A172 (cell line): Measurements from ENCODE around the gene IPO13. TPM values are rescaled to one million over a fixed set of nuclear protein-coding genes. Genes with fewer than 3 reads are reported as not detected.
A peak's percentile ranks its signal among the peaks of the same experiment; 100 is the strongest.

Experiments
- DNase-seq: peaks from one replicate; pipeline ENCODE4 v3.0.0-alpha.2; 2015; ENCODE audit warnings: low spot score
- total RNA-seq: library from RNA; depleted of rRNA; stranded (reverse); fragments of >200 nt; shearing (Covaris generic); gene quantifications from 2 replicates; pipeline ENCODE4 v1.2.3, GENCODE V29; 2014

Gene IPO13
- total RNA-seq, 1 experiment from 2014 or later: 25.2 TPM

DNA sequence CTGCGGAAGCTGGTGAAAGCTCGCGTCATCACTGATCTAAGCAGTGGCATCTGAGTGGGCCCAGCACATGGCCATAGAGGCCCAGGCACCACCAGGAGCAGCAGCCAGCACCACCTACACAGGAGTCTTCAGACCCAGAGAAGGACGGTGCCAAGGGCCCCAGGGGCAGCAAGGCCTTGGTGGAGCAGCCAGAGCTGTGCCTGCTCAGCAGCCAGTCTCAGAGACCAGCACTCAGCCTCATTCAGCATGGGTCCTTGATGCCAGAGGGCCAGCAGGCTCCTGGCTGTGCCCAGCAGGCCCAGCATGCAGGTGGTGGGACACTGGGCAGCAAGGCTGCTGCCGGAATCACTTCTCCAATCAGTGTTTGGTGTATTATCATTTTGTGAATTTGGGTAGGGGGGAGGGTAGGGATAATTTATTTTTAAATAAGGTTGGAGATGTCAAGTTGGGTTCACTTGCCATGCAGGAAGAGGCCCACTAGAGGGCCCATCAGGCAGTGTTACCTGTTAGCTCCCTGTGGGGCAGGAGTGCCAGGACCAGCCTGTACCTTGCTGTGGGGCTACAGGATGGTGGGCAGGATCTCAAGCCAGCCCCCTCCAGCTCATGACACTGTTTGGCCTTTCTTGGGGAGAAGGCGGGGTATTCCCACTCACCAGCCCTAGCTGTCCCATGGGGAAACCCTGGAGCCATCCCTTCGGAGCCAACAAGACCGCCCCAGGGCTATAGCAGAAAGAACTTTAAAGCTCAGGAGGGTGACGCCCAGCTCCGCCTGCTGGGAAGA lies 16.4 kb upstream of the IPO13 start:
- no peak for DNase-seq

DNA sequence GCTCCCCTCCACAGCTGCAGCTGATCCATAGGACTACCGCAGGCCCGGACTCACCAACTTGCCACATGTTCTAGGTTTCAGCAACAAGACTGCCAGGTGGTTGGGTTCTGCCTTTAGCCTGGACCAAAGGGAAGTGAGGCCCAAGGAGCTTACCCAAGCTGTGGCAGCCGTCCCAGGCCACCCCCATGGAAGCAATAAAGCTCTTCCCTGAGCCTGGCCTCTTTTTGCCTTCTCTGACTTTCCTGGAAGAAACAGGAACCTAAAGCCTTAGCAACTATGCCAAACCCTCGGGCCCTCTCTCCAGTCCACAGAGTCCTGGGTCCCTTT lies 15.8 kb upstream of the IPO13 start:
- no peak for DNase-seq

DNA sequence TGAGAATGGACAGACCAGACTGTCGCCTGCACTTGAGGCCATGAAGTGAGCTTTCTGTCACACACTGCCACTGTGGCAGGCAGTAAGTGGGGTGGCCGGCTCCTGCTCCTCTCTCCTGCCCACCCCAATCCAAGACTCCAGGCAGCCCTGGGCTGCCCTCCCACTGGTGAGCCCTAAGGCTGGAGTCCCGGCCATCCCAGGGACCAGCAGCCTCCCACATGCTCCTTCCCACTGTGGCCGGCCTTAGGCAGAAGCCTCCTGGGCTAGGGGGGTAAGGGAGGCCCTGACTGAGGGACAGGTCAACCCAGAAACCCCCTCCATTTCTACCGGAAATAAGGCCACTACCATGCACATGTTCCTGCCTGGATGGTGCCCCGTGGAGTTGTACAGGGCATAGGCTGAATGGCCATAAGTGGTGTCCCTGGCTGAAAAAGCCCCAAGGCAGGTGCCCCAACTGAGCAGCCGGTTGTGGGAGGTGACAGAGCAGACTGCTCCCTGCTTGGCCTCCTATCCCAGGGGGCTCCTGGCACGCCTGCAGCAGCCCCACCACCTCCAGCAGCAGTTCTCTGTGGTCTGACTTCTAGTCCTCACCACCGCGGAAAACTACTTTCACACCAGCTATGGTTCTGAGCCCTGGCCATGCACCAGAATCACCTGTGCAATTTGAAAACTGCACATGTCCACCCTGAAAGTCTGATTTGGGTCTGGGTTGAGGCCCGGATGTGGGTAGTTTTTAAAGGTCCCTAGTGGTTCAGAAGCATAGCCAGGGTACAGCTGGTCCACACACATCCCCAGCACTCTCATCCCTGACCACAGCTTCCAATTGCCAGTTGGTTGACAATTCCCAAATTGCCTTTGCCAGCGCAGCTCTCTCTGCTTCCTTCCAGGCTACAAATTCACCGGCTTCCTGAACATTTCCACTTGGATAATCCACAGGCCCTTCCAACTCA lies 14.8 kb upstream of the IPO13 start:
- no peak for DNase-seq

DNA sequence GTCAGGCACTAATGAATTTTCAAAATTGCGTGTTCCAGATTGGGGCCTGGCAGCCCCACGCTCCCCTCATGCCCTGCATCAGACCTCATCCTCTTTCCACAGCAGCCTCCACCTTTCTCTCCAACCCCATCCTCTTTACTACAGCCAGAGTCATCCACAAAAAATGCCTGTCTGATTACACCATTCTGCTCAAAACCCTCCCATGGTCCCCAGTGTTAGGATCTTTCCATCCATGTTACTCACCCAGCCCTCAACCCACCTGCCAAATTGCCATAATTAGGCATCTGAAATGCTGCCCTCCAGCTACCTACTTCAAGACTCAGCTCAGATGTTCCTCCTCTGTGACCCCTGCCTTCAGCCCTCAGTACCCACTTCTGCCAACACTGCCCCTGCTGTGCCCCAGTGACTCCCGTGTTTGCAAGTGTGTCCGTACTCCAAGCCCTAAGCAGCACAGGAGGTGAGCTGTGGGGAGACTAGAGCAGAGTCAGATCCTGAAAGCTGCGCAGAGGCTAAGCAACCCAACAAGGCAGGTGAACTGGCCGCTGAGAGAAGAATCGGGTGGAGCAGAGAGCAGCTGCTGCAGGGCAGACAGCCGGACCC lies 13.9 kb upstream of the IPO13 start:
- peak; percentile 38 for DNase-seq

DNA sequence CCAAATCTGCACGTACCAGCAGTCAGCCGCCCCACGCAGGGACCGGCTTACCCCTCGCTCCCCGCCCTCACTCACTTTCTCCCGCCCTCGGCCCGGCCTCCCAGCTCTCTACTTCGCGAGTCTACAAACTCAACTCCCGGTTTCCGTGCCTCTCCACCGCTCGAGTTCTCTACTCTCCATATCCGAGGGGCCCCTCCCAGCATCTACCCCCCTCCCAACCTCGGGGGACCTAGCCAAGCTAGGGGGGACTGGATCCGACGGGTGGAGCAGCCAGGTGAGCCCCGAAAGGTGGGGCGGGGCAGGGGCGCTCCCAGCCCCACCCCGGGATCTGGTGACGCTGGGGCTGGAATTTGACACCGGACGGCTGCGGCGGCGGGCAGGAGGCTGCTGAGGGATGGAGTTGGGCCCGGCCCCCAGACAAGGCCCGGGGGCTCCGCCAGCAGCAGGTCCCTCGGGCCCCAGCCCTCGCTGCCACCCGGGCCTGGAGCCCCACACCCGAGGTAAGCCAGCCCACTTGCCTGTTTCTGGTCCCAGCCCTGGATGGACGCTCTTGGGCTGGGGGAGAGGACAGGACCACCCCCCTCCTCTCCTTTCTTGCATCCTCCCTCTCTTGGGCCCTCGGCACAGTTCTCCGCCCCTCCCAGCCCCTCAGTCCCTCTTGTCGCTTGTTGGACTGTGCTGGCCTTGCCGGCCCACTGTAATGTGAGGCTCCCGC lies 13.2 kb upstream of the IPO13 start, which contains the start of gene ARTN:
Gene ARTN, plus strand, starts transcription at position 416 of the 715 bp plus-strand sequence. CDS start 1,856 bp downstream, outside the sequence.
- DNase-seq: no peak

DNA sequence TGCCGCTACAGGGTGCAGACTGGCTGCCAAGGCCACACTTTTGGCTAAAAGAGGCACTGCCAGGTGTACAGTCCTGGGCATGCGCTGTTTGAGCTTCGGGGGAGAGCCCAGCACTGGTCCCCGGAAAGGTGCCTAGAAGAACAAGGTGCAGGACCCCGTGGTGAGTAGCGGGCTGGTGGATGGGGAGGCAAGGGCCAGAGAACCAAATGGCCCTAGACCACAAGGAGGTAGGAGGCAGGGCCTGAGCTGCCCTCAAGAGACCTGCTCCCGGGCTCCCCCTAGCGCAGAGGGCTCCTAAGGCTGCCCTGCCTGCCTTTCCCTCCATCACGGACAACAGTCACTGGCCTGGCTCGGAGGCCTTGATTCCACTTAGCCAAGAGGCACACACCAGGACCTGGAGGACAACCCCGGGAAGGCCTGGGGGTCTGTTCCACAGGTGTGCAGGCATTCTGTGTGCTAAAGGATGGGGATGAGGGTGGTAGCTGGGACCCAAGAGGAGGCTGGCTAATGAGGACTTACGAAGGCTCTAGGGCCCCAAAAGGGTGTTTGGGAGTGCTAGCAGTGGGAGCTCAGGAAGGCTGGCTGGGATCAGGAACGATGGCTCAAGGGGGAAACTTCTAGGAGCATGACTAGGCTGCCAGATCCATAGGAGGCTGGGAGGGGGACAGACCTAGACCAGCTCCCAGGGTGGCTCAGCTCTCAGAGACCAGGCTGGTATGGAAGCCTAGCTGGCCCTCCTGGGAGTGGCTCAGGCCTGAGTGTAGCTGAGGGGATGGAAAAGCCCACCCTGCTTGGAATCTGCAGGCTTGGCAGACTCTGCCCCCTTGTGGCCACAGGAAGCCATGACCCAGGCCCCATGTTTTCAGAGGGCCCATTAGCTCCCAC lies 12.4 kb upstream of the IPO13 start:
- DNase-seq: peak; percentile 44

DNA sequence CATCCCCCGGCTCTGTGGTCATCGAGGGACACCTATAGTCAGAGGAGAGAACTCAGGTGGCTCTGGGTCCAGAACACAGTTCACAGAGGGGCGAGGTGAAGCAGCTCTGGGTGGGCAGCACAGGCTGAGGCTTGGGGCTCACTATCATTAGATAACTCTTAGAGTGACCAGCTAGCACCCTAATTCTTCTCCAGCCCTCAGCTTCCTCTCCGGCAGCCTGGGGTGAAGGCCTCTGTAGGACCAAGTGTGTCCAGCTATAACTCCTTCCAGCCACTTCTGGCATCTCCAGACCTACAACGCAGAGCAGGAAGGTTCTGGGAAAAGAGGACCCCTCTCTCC lies 11.8 kb upstream of the IPO13 start:
- DNase-seq: no peak

DNA sequence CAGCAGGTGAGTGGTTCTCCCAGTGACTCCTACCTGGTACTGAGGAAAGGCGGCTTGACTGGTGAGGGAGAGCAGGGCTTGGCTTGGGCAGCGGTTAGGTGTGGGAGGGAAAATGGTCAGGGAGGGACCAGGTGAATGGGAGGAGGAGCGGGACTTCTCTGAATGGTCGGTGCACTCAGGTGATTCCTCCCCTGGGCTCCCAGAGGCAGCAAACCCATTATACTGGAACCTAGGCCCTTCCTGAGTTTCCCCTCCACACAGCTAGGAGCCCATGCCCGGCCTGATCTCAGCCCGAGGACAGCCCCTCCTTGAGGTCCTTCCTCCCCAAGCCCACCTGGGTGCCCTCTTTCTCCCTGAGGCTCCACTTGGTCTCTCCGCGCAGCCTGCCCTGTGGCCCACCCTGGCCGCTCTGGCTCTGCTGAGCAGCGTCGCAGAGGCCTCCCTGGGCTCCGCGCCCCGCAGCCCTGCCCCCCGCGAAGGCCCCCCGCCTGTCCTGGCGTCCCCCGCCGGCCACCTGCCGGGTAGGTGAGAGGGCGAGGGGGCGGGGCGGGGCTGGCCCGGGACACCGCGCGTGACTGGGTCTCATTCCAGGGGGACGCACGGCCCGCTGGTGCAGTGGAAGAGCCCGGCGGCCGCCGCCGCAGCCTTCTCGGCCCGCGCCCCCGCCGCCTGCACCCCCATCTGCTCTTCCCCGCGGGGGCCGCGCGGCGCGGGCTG lies 10.9 kb upstream of the IPO13 start:
- DNase-seq: no peak

DNA sequence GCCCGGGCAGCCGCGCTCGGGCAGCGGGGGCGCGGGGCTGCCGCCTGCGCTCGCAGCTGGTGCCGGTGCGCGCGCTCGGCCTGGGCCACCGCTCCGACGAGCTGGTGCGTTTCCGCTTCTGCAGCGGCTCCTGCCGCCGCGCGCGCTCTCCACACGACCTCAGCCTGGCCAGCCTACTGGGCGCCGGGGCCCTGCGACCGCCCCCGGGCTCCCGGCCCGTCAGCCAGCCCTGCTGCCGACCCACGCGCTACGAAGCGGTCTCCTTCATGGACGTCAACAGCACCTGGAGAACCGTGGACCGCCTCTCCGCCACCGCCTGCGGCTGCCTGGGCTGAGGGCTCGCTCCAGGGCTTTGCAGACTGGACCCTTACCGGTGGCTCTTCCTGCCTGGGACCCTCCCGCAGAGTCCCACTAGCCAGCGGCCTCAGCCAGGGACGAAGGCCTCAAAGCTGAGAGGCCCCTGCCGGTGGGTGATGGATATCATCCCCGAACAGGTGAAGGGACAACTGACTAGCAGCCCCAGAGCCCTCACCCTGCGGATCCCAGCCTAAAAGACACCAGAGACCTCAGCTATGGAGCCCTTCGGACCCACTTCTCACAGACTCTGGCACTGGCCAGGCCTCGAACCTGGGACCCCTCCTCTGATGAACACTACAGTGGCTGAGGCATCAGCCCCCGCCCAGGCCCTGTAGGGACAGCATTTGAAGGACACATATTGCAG lies 10.2 kb upstream of the IPO13 start:
- no peak for DNase-seq

DNA sequence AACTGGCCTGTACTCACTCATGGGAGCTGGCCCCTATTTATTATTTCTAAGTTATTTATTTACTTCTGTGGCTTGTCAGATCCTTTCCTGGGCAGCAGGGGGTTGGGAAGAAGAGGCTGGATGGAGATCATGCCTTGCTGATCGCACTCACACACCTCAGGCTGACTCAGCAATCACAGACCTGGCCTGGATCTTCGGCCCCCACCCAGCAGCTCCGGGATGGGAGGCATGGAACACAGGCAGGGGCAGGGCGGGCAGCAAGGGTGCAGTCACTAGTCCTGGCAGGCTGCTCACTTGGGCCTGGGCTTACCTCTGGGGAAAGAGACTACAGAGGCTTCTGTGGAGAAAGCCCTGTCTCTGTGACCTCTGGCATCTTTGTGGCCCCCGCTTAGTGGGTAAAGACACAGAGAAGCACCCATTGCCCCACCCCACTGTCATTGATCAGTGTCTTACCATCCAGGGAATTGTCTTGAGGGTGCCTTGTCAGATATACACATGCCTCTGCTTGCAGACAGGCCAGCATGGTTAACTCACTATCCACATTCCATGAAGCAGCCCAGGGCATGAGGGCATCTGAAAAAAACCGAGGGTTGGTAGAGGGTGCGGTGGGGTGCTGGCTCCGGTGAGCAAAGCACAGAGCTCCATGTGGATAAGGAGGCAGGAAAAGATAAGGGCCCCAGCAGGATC lies 9.4 kb upstream of the IPO13 start:
- no peak for DNase-seq

DNA sequence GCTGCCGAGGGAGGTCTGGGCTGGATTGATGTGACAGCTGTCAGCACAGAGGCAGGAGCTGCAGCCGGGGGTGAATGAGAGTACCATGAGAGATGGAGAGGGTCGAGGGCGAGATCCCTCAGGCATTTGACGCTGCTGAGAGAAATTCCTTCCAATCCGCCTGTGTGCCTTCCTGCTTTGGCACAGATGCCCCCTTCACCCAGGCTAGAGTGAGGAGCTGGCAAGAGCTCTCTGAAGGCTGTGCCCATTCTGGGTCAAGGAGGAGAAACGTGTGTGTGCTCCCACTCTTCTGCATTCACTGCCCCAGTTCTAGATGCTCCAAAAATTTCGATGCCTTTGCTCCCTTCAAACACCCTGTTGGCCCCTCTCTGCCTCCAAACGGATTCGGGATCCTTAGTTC lies 8.4 kb upstream of the IPO13 start:
- no peak for DNase-seq

DNA sequence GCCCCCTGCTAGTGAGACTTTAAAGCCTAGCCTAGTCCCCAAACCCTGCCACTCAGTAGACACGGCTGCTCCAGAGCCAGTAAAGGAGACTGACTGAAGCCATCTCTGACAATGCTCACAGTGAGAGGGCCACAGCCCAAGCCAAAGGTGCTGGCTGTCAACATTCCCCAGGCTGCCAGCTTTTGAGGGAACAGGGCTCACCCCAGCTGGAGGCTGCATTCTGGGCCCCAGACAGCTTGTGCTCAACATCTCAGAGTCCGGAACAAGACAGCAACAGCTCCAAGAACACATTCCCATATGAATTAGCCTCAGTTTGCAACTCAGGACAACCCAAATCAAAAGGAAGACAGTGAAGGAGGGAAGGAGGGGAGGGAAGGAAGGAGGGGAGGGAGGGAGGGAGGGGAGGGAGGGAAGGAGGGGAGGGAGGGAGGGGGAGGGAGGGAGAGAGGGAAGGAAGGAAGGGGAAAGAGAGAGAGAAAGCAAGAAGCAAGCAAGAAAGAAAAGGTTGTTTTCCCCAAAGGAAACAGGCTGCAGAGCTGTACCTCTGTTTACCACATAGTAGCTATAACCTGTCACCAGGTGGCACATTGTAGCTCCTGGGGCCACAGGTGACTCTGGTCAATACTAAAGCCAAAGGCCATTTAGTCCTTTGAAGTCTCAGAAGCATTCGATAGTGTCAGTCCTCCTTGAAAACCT lies 7.7 kb upstream of the IPO13 start:
- DNase-seq: no peak

DNA sequence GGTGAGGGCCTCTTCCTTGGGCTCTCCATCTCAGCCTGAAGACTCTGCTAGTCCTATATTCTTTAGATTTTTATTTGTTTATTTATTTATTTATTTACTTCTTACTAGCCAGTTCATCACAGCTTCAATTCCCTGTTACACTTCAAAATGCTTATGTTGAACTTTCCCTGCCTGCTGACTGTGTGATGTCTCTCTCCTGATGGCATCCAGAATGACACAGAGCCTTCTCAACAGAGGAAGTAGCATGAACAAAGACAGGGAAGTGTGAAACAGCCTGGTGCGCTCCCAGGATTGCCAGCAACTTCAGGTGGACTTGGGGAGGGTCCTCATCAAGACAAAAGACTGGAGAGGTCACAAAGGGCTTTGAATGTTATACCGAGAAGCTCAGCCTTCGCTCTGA lies 4.3 kb upstream of the IPO13 start:
- no peak for DNase-seq

DNA sequence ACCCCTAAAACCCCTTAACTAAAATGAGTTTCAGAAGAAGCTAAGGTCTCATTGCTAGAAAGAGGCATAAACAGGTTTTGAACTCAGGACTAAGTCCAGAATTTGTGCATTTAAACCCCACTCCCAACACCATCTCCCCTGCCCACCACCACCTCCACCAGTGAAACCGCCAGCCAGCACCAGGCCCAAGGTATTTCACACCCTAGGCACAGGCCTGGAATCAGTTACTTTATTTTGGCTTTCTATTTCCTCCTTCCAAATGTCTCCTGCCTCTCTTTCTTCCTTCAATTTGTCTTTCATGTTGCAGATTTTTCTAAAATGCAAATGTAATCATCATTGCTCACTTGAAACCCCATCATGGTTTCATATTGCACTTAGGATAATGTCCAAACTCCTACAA lies 1.9 kb upstream of the IPO13 start:
- DNase-seq: no peak

DNA sequence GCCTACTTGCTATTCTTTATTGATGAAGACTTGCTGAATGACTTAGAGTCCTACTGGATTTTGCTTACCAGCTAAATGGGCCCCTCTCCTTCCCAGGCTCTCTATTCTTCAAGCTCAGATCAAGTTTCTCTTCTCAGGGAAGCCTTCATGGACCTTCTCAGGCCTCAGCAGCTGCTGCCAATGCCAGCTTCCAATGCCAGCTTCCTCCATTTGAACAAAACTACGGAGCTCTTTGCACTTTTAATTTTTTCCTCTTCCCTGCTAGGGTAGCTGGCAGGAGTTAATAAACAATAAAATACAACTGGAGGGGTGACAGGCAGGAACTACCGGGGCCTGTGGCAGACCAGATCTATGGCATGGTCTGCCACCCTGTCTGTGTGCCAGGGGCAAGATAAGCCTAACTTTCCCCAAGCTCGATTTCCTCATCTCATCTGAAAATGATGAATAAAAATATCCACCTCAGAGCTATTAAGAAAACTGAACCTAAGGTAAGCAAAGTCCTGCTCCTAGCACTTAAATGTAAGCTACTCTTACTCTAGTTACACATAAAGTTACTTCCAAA lies 995 bp upstream of the IPO13 start:
- DNase-seq: no peak

DNA sequence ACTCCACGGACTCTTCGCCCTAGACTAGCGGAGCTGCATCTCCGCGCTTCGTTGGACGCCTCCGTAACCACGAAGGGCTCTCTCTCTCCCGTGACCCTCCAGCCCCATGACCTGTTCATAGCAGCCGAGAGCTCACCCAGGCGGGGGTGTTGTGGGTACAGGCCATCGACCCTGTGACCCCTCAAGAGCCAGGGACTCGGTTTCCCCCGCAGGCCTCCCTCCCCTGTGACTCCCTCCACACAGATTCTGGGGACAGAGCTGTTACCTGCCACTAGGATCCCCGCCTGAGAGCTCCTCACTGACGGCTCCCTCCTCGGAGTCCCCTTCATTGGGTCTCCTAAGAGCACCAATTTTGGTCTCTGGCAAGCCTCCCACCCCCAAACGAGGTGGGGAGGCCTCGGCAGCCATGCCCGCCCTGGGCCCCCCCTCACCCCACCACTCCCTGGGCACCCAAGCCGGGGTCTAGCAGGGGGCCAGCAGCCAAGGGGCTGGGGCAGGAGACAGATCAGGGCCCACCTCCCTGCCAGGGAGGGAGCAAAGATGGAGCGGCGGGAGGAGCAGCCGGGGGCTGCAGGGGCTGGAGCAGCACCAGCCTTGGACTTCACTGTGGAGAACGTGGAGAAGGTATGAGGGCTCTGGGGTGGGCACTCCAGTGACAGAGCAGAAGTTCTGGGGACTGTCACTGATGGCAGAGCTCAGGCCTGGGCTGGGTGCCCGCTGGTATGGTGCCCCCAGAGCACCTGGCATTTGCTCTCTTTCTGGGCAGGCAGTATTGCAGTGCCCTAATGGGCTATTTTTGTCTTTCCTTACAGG lies 517 bp downstream of the IPO13 start:
- no peak for DNase-seq

DNA sequence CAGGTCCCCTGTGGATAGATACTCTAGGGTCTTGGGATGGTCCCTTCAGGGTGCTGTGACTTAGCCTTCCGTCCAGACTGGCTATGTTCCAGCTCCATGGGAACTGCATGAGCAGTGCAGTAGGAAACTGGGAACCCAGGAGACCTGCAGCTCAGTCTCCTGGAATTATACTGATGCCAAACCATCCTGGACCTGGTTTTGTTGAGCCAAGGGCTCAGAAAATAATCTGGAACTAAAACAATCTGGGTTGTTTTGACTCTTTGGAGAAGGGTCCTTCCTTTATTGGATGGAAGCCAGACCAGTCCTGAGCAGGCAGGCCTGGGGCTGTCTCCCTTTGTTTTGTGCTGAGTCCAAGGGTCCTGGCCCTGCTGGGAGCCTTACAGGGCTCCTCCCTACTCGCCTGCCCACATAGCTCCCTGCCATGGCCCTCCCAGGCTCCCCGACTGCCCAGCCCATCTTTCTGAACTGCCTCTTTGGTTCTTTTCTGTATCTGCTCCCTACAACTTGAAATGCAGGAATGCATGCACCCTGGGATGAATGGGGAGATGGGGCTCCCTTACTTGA lies 1.2 kb downstream of the IPO13 start:
- DNase-seq: no peak
